Dedifferentiated amniotic fluid mesenchymal stem cell (primary cell): ENCODE data around the gene WWOX.

Source experiments
- DNase-seq: peaks from one replicate; pipeline ENCODE4 v3.0.0-alpha.2; 2016; ENCODE audit errors: extremely low spot score

The WWOX gene

GRCh38 chr16:78655331-78656113 is 556.1 kb downstream of the WWOX start:
- DNase-seq = no peak

- no peak for DNase-seq
Measured at GRCh38 chr16:78656887-78657286, 557.4 kb downstream of the WWOX start.

DNA sequence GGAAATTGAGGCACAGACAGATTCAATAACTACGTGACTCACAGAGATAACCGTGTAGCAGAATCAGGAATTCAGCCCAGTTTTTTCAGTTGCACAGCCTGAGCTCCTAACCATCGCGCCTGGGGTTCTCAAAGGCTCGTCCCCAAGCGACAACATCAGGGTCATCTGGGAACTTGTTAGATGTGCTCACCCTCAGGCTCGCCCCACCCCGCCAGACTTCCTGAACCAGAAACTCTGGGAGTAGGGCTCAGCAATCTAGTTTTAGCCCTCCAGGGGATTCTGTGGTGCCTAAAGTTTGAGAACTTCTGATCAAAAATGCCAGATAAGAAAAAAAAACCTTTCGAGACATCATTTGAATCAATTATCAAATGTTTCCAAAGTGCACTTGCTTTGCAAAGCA is 559.8 kb downstream of the WWOX start:
- DNase-seq = no peak

DNA sequence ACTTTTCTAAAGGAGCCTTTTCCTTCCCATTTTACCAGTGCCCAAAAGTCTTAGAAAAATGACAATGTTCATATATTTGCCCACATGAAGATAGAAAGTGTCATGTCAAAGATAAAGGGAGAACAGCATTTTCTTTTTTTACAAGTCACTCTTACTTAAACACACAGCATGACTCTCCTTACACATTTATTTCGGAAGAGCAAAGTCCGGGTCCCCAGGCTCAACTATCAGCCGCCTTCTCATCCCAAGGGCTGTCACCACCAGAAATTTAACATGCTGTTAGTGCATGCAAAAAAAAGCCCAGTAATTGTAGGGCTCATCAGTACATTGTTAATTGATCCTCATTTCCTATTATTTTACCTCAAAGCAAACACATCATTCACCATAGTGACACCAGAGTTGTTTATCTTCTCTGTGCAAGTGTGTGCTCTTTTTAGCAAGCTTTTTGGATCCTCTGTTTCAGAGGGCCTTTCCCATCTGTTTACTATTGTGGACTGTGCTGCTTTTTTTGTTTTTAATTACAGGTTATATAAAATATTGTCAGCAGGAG is 560.3 kb downstream of the WWOX start:
- DNase-seq = no peak

DNA sequence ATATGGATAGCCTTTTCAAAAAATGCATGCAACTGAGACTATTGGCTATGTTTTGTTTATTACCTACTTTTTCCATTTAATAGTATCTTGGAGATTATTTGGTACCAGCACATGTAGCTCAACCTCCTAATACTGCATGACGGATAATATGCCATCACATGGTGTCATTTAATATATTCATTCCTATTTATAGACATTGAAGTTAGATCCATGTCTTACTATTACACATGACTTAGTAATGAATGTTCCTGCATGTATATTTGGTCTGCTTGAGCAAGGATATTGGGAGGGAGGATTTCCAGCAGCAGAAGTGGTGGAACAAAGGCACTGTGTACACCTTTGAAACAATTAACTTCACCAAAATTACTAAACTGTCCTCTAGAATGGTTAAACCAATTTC is 561.3 kb downstream of the WWOX start:
- DNase-seq = no peak

- DNase-seq = no peak
Measured at GRCh38 chr16:78663690-78664089, 564.2 kb downstream of the WWOX start.

GRCh38 chr16:78664811-78665772 is 565.6 kb downstream of the WWOX start:
- DNase-seq = no peak

- DNase-seq = no peak
Measured at GRCh38 chr16:78666318-78666717, 566.9 kb downstream of the WWOX start.

GRCh38 chr16:78667675-78668074 is 568.2 kb downstream of the WWOX start:
- DNase-seq = no peak

DNA sequence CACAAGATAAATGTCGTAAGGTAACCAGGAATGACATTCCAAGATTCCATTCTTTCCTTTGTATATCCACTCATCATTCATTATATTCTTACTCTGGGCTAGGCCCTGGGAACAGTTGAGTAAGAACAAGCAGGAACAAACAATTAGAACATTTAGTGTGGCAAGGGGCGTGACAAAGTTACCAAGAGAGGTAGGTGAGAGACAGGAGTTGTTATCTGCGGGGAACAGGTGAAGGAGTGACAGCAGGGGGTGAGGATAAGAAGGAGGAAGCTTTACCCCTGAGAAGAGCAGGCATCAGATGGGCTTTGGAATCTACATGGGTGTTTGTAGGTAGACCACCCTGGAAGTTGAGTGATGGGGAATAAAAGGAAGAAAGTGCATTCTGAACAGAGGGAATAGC is 568.9 kb downstream of the WWOX start:
- DNase-seq = no peak

- DNase-seq = no peak
Measured at GRCh38 chr16:78669994-78670393, 570.5 kb downstream of the WWOX start.

GRCh38 chr16:78672779-78673556 is 573.5 kb downstream of the WWOX start:
- DNase-seq = no peak

GRCh38 chr16:78673884-78674283 is 574.4 kb downstream of the WWOX start:
- no peak for DNase-seq

DNA sequence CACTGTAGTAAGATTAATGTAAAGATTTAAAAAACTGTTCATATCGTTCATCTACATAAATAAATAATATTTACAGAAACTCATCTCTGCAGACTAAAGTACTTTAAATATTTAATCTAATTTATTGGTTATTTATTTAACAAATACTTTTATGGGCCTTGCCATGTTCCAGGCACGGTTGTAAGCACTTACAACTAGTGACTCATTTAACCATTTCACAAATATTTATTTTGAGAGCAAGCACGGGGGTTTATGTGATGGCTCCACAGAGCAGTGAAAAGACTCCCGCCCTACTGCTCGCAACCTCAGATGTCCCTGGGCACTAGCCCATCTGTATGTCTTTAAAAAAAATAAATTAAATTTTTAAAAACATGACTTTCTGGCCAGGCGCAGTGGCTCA is 575.9 kb downstream of the WWOX start:
- DNase-seq = no peak

GRCh38 chr16:78675951-78676792 is 576.7 kb downstream of the WWOX start:
- DNase-seq = no peak

DNA sequence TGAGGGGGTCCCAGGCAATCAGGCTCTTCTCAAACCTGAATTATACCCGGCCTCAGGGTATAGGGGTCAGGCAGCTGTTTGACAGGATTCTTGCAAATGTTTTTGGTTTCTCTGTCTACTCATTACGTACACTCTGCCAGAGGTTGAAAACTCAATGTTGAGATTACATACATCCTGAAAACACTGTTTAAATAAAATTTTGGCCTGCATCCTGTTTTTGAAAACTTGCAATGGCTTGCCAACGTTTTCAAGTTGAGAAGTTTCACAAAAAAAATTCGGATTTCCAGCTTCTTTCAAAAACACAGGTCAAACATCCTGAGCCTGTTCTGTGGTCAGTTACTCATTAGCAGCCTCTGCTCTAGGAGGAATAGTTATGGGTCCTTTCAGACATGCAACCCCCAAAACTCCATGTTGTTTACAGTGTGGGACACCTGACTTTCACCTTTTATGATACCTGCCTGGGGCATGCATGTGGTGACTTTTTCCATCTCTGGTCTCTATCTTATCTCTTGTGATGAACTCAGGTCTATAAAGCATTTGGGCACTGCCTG is 577.8 kb downstream of the WWOX start:
- no peak for DNase-seq

- DNase-seq = no peak
Measured at GRCh38 chr16:78679546-78679945, 580.1 kb downstream of the WWOX start.

DNA sequence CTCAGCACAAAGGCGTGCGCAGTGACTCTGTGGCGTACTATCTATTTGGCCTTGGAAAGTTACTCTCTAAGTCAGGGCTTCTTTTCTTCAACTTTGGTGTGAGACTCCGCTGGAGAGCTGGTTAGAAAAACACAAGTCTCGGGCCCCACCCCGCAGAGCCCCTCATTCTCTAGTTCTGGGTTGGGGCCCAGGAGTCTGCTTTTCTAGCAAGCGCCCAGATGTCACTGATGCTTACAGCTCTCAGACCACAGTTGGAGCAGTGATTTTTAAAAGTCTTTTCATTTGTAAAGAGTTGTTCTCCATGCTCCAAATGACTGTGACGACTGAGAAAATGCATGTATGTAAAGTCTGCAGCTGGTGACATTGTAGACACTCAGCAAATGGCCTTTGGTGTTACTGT is 582.3 kb downstream of the WWOX start:
- no peak for DNase-seq

DNA sequence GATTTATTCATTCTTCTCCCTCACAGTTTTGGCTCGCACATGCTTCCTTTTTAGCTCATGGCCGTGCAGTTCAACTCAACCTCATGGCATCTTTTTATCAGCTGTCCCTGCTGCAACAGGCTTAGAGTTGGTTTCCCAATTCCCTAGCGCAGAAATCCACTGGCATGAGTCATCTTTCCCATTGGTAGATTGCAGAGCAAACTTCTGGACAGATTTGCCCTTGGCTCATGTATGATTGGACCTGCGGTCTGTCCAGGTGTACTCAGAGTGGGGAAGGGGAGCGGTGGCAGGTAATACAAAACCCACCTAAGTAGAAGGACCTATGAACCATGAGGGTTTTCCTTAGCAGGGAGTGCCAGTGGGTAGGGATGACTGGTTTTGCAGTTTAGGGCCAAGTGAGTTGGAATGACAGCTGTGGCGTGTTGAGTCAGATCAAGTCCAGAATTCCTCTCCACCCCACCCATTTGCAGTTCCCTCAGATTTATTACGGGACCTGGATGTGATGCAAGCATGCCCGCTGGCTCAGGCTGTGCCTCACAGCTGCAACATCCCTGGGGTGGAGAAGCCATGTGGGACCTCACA is 584.7 kb downstream of the WWOX start:
- DNase-seq = no peak
